Upper lobe of right lung (tissue), 1 donor: ENCODE data around the gene MYOCD. TPM values are rescaled to one million over a fixed set of nuclear protein-coding genes. Genes with fewer than 3 reads are reported as not detected.

Experiments used
- ATAC-seq: fragments of 200-7000 bp; cut with Tn5 transposase; one replicate; pipeline ENCODE4 v1.9.1; 2020; ENCODE audit warnings: mild to moderate bottlenecking, moderate library complexity
- DNase-seq: peaks from one replicate; pipeline ENCODE4 v3.0.0-alpha.2; 2020
- H3K27ac ChIP-seq: fragments of 200-600 bp; one replicate; pipeline ENCODE4 v1.8.0; 2022
- H3K27me3 ChIP-seq: fragments of 200-600 bp; one replicate; pipeline ENCODE4 v1.8.0; 2022; ENCODE audit warnings: mild to moderate bottlenecking
- H3K36me3 ChIP-seq: fragments of 200-600 bp; one replicate; pipeline ENCODE4 v1.8.0; 2022
- H3K4me1 ChIP-seq: fragments of 200-600 bp; one replicate; pipeline ENCODE4 v1.8.0; 2022
- H3K4me3 ChIP-seq: fragments of 200-600 bp; one replicate; pipeline ENCODE4 v1.8.0; 2022; ENCODE audit warnings: mild to moderate bottlenecking
- H3K9me3 ChIP-seq: fragments of 200-600 bp; one replicate; pipeline ENCODE4 v1.8.0; 2022
- CTCF ChIP-seq: fragments of 200-600 bp; IDR thresholded peaks from one replicate; pipeline ENCODE4 v1.8.0; 2022; ENCODE audit warnings: antibody characterized with exemption
- intact Hi-C: fragments of 100-400 bp; cut with DNase I; formaldehyde crosslinking; loops from one replicate; pipeline ENCODE4 v1.11.0; 2022
- total RNA-seq: library from RNA; stranded (reverse); fragmentation: NEBNext Ultra II Directional; extraction: Animal tissue kit (Norgen Biotek cat#: 25700); gene quantifications from one replicate; pipeline ENCODE4 v1.2.1, GENCODE V29; 2021
- donor health status: DM: no; HTN: yes; CAD: no; lungs with severe emphysema.

The MYOCD gene
- total RNA-seq, 1 donor from 2014 or later = 4.1 TPM

- Histone ChIP-seq H3K27ac (no peak overlapping the region), H3K4me3 (no peak overlapping the region), H3K4me1 (no peaks in the 10 kb centered on the region), H3K27me3 (peaks cover 14% of the 10 kb centered on the region), H3K9me3 (no peaks in the 10 kb centered on the region), H3K36me3 (no peaks in the 10 kb centered on the region)
- TF ChIP-seq CTCF = no peak
- ATAC-seq (no peak), DNase-seq (no peak)
- intact Hi-C loops = no loop called here
Observed at GRCh38 chr17:12637745-12638651, 27.7 kb upstream of the MYOCD start.

- Histone ChIP-seq H3K4me1 (no peaks in the 10 kb centered on the region), H3K27me3 (peaks cover 11% of the 10 kb centered on the region), H3K36me3 (no peaks in the 10 kb centered on the region), H3K27ac (no peak overlapping the region), H3K4me3 (no peak overlapping the region), H3K9me3 (no peaks in the 10 kb centered on the region)
- no peak for TF ChIP-seq CTCF
- no peak for ATAC-seq
- no peak for DNase-seq
- intact Hi-C loops = no loop called here
Observed at GRCh38 chr17:12640364-12640763, 25.3 kb upstream of the MYOCD start.

- DNase-seq (no peak), ATAC-seq (no peak)
- no peak overlapping the region for H3K27ac ChIP-seq
- H3K4me3 ChIP-seq = no peak overlapping the region
- no peaks in the 10 kb centered on the region for H3K9me3 ChIP-seq
- intact Hi-C loops = no loop called here
- no peak for TF ChIP-seq CTCF
- no peaks in the 10 kb centered on the region for H3K4me1 ChIP-seq
- H3K27me3 ChIP-seq = peaks cover 8% of the 10 kb centered on the region
- H3K36me3 ChIP-seq = no peaks in the 10 kb centered on the region
Observed at GRCh38 chr17:12641084-12641483, 24.6 kb upstream of the MYOCD start.

DNA sequence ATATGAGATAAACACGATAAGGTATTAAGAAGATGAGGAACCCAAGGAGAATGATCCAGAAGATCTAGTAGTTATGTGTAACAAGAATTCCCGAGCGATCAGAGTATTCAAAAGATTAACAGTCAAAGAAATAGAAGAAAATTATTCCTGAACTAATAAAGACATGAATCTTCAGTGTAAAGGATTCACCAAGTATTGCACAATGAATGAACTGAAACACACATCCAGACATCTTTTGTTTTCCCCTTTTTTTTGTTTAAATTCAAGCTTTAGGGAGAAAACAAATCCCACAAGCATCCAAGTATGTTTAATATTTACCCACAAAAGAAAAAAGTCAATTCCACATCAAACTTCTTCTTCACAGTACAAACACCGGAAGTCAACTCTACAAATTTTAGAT is 23.7 kb upstream of the MYOCD start:
- H3K36me3 ChIP-seq = no peaks in the 10 kb centered on the region
- H3K27ac ChIP-seq = no peak overlapping the region
- H3K4me3 ChIP-seq = no peak overlapping the region
- peaks cover 8% of the 10 kb centered on the region for H3K27me3 ChIP-seq
- H3K9me3 ChIP-seq = no peaks in the 10 kb centered on the region
- ATAC-seq (no peak), DNase-seq (no peak)
- TF ChIP-seq CTCF = no peak
- intact Hi-C loops = no loop called here
- no peaks in the 10 kb centered on the region for H3K4me1 ChIP-seq

DNA sequence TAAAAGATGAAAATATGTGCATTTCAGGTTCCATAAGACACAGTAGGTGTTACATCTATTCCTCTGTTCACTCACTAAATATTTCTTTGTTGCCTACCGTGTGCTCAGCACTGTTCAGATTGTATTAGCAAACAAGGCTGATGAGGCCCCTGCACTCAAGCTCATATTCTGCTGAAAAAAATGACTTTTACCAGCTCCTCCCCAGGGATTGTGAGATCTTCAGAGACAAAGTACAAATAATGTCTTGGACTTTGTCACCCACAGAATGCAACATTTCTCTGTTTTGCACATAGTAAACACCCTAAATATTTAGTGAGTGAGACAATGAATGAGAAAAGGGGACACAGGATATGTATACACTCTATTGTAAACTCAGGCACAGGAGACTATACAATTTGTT is 21.9 kb upstream of the MYOCD start:
- ATAC-seq = no peak
- H3K36me3 ChIP-seq = no peaks in the 10 kb centered on the region
- H3K4me1 ChIP-seq = no peaks in the 10 kb centered on the region
- H3K27ac ChIP-seq = no peak overlapping the region
- no peak for TF ChIP-seq CTCF
- no peaks in the 10 kb centered on the region for H3K27me3 ChIP-seq
- H3K9me3 ChIP-seq = no peaks in the 10 kb centered on the region
- DNase-seq = no peak
- intact Hi-C loops = no loop called here
- no peak overlapping the region for H3K4me3 ChIP-seq
